ENCODE data around the gene PDXK.

Gene PDXK

DNA sequence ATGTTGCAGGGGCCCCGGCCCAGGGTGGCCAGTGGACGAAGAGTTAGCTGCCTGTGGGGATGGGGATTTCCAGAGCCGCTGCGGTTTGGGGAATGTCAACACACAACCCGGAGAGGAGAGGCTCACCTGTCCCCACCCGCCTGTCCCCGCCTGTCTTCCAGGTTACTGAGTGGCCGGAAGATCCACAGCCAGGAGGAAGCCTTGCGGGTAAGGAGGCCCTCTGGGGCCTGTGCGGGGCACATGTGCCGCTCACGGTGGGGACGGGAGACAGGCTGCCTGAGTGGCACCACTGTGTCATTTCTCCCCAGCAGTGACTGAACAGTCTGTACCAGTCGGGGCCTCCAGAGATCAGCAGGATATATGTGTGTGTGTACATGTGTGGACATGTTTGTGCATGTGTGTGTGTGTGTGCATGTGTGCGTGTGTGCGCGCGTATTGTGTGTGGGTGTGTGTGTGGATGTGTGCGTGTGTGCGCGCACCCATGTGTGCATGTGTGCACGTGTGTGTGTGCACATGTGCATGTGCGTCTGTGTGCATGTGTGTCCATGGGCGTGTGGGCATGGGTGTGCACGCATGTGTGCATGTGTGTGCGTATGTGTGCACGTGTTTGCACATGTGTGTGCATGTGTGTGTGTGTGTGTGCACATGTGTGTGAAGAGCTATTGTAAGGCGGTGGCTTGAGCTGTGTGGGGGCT lies 31.6 kb downstream of the PDXK start:
- Histone ChIP-seq H3K4me1 (ENCODE audit: insufficient read depth, low read length, severe bottlenecking) (no peaks in the 10 kb centered on the region), H3K27ac (ENCODE audit: low read depth, low read length, poor library complexity, severe bottlenecking) (no peak overlapping the region), H3K4me2 (ENCODE audit: low read length) (no peak overlapping the region), H3K9me3 (ENCODE audit: low read length) (no peaks in the 10 kb centered on the region), H3K27me3 (ENCODE audit: insufficient read depth, low read length) (no peaks in the 10 kb centered on the region), H3K36me3 (ENCODE audit: insufficient read depth, low read length) (peaks cover 59% of the 10 kb centered on the region), H3K9me2 (ENCODE audit: low read depth, low read length) (no peaks in the 10 kb centered on the region), H4K20me1 (ENCODE audit: insufficient read depth, low read length) (no peaks in the 10 kb centered on the region), H3K9ac (ENCODE audit: low read length) (no peak overlapping the region), H3K79me2 (ENCODE audit: insufficient read depth, low read length) (no peaks in the 10 kb centered on the region), H2AFZ (ENCODE audit: low read length) (no peak overlapping the region), H3F3A (ENCODE audit: insufficient read depth, low read length) (no peaks in the 10 kb centered on the region), H3K4me3 (ENCODE audit: low read depth, low read length, poor library complexity, severe bottlenecking) (no peak overlapping the region)
- TF ChIP-seq EZH2 (IDR thresholded peaks at IDR 0.05; ENCODE audit: borderline replicate concordance, low read length), result no peak
- TF ChIP-seq, protein P1, sequence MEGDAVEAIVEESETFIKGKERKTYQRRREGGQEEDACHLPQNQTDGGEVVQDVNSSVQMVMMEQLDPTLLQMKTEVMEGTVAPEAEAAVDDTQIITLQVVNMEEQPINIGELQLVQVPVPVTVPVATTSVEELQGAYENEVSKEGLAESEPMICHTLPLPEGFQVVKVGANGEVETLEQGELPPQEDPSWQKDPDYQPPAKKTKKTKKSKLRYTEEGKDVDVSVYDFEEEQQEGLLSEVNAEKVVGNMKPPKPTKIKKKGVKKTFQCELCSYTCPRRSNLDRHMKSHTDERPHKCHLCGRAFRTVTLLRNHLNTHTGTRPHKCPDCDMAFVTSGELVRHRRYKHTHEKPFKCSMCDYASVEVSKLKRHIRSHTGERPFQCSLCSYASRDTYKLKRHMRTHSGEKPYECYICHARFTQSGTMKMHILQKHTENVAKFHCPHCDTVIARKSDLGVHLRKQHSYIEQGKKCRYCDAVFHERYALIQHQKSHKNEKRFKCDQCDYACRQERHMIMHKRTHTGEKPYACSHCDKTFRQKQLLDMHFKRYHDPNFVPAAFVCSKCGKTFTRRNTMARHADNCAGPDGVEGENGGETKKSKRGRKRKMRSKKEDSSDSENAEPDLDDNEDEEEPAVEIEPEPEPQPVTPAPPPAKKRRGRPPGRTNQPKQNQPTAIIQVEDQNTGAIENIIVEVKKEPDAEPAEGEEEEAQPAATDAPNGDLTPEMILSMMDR (IDR thresholded peaks at IDR 0.05; ENCODE audit: low read length), result no peak

DNA sequence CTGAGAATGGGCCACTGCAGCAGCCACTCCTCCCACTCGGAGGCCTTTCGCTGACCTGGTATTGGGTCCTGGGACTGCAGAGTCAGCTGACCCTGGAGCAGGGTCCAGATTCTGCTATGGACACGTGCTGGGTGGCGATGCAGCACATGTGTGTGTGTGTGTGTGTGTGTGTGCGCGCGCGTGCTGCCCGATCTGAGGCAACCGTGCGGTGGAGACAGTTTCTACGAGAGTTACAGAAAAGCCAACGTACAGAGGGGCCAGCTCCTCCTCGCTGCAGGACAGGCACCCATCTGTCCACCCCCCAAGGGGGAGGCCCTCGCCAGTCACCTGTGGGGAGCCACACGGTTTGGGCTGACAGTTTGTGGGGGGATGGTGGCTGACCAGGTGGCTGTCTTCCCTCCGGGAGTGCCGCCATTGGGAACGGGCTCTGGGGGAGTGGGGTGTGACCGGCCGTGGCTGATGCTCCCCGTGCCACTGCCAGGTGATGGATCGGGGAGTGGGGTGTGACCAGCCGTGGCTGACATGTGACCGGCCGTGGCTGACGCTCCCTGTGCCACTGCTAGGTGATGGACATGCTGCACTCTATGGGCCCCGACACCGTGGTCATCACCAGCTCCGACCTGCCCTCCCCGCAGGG lies 33.1 kb downstream of the PDXK start:
- no peaks in the 10 kb centered on the region for H3K9me3 ChIP-seq (ENCODE audit: low read length)
- H3K9me2 ChIP-seq (ENCODE audit: low read depth, low read length), result no peaks in the 10 kb centered on the region
- no peak overlapping the region for H3K4me2 ChIP-seq (ENCODE audit: low read length)
- H2AFZ ChIP-seq (ENCODE audit: low read length), result no peak overlapping the region
- no peak for TF ChIP-seq EZH2 (IDR thresholded peaks at IDR 0.05; ENCODE audit: borderline replicate concordance, low read length)
- TF ChIP-seq, protein P1 (IDR thresholded peaks at IDR 0.05; ENCODE audit: low read length), result no peak
- H3K27ac ChIP-seq (ENCODE audit: low read depth, low read length, poor library complexity, severe bottlenecking), result no peak overlapping the region
- no peaks in the 10 kb centered on the region for H3K4me1 ChIP-seq (ENCODE audit: insufficient read depth, low read length, severe bottlenecking)
- H4K20me1 ChIP-seq (ENCODE audit: insufficient read depth, low read length), result no peaks in the 10 kb centered on the region
- H3F3A ChIP-seq (ENCODE audit: insufficient read depth, low read length), result no peaks in the 10 kb centered on the region
- no peaks in the 10 kb centered on the region for H3K79me2 ChIP-seq (ENCODE audit: insufficient read depth, low read length)
- no peak overlapping the region for H3K4me3 ChIP-seq (ENCODE audit: low read depth, low read length, poor library complexity, severe bottlenecking)
- H3K27me3 ChIP-seq (ENCODE audit: insufficient read depth, low read length), result no peaks in the 10 kb centered on the region
- H3K9ac ChIP-seq (ENCODE audit: low read length), result no peak overlapping the region
- peaks cover 63% of the 10 kb centered on the region for H3K36me3 ChIP-seq (ENCODE audit: insufficient read depth, low read length)

DNA sequence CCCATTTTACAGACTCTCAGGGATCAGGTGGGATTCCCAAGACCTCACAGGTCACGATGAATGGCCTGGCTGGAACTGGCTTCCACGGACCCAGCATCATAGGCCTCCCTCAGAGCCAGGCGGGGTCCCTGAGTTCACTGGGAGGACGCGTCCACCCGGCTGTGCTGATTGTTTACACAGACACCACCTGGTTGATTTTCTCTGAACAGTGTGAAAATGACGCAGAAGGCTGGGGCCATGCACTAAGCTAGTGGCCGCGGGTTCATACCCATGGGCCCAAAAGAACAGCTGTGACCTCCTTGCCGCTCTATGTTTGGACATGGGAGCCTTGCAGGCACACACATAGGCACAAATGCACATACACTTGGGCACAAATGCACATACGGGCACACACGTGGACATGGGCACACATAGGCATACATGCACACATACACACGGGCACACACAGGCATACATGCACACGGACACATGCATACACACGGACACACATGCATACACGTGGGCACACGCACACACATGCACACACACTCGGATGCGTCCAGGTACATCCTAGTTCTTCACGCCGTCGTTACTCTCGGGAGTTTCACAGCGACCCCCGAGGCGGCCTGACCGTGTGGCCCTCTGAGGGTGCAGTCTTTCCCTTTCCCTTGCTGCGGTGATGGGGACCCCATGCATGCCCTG lies 34.0 kb downstream of the PDXK start:
- Histone ChIP-seq H4K20me1 (ENCODE audit: insufficient read depth, low read length) (no peaks in the 10 kb centered on the region), H3K9ac (ENCODE audit: low read length) (no peak overlapping the region), H3K27me3 (ENCODE audit: insufficient read depth, low read length) (no peaks in the 10 kb centered on the region), H3K4me2 (ENCODE audit: low read length) (no peak overlapping the region), H3K79me2 (ENCODE audit: insufficient read depth, low read length) (no peaks in the 10 kb centered on the region), H3K27ac (ENCODE audit: low read depth, low read length, poor library complexity, severe bottlenecking) (no peak overlapping the region), H3F3A (ENCODE audit: insufficient read depth, low read length) (no peaks in the 10 kb centered on the region), H2AFZ (ENCODE audit: low read length) (no peak overlapping the region), H3K9me3 (ENCODE audit: low read length) (no peaks in the 10 kb centered on the region), H3K4me3 (ENCODE audit: low read depth, low read length, poor library complexity, severe bottlenecking) (no peak overlapping the region), H3K9me2 (ENCODE audit: low read depth, low read length) (no peaks in the 10 kb centered on the region), H3K36me3 (ENCODE audit: insufficient read depth, low read length) (peaks cover 60% of the 10 kb centered on the region), H3K4me1 (ENCODE audit: insufficient read depth, low read length, severe bottlenecking) (no peaks in the 10 kb centered on the region)
- TF ChIP-seq EZH2 (IDR thresholded peaks at IDR 0.05; ENCODE audit: borderline replicate concordance, low read length), result no peak
- TF ChIP-seq, protein P1 (IDR thresholded peaks at IDR 0.05; ENCODE audit: low read length), result no peak
